HEK293T (cell line): ENCODE results near the gene EPHA4.

Experiments used
- CTCF ChIA-PET: fragments of 350-600 bp; formaldehyde crosslinking; extraction: SDS; loops from one replicate; lab custom pipeline; 2021; ENCODE audit warnings: antibody characterized with exemption, inconsistent platforms; lab: Yijun Ruan, JAX
- POLR2A ChIA-PET: fragments of 350-600 bp; formaldehyde crosslinking; extraction: SDS; loops from one replicate; lab custom pipeline; 2020; ENCODE audit warnings: antibody characterized with exemption, inconsistent platforms; lab: Yijun Ruan, JAX
- DNase-seq: peaks from one replicate; pipeline ENCODE4 v3.0.0; 2012; ENCODE audit warnings: mixed read lengths; ENCODE audit errors: extremely low spot score
- ARNT ChIP-seq: fragments of 450-650 bp; IDR thresholded peaks from 2 replicates; pipeline ENCODE4 v1.6.1; 2017; ENCODE audit warnings: mild to moderate bottlenecking
- BHLHE40 ChIP-seq: fragments of 450-650 bp; IDR thresholded peaks from 2 replicates; pipeline ENCODE4 v1.6.1; 2016; ENCODE audit warnings: mild to moderate bottlenecking, moderate library complexity, borderline replicate concordance
- CTBP1 ChIP-seq: fragments of 450-650 bp; IDR thresholded peaks from 2 replicates; pipeline ENCODE4 v1.6.1; 2016; ENCODE audit warnings: borderline replicate concordance
- ELF4 ChIP-seq: fragments of 450-650 bp; IDR thresholded peaks from 2 replicates; pipeline ENCODE4 v1.6.1; 2017; ENCODE audit warnings: antibody characterized with exemption
- FOXA1 ChIP-seq: fragments of 450-650 bp; IDR thresholded peaks from 2 replicates; pipeline ENCODE4 v1.6.1; 2016; ENCODE audit warnings: mild to moderate bottlenecking
- FOXK2 ChIP-seq: fragments of 450-650 bp; IDR thresholded peaks from 2 replicates; pipeline ENCODE4 v1.6.1; 2016; ENCODE audit warnings: mild to moderate bottlenecking
- FOXM1 ChIP-seq: fragments of 450-650 bp; IDR thresholded peaks from 2 replicates; pipeline ENCODE4 v1.6.1; 2017; ENCODE audit warnings: mild to moderate bottlenecking, borderline replicate concordance
- HDGF ChIP-seq: fragments of 450-650 bp; IDR thresholded peaks from 2 replicates; pipeline ENCODE4 v1.6.1; 2017; ENCODE audit warnings: antibody characterized with exemption, borderline replicate concordance
- L3MBTL2 ChIP-seq: fragments of 450-650 bp; conservative IDR thresholded peaks from 2 replicates; pipeline ENCODE4 v1.6.1; 2016; ENCODE audit warnings: mild to moderate bottlenecking
- LEF1 ChIP-seq: fragments of 450-650 bp; IDR thresholded peaks from 2 replicates; pipeline ENCODE4 v1.6.1; 2017; ENCODE audit warnings: mild to moderate bottlenecking, borderline replicate concordance
- NFRKB ChIP-seq: fragments of 450-650 bp; IDR thresholded peaks from 2 replicates; pipeline ENCODE4 v1.6.1; 2016; ENCODE audit warnings: mild to moderate bottlenecking, moderate library complexity
- PKNOX1 ChIP-seq: fragments of 450-650 bp; IDR thresholded peaks from 2 replicates; pipeline ENCODE4 v1.6.1; 2016
- SP1 ChIP-seq: fragments of 450-650 bp; IDR thresholded peaks from 2 replicates; pipeline ENCODE4 v1.6.1; 2017
- SUZ12 ChIP-seq: fragments of 450-650 bp; IDR thresholded peaks from 2 replicates; pipeline ENCODE4 v1.6.1; 2016; ENCODE audit warnings: mild to moderate bottlenecking
- TARDBP ChIP-seq: fragments of 450-650 bp; IDR thresholded peaks from 2 replicates; pipeline ENCODE4 v1.6.1; 2016
- ZNF384 ChIP-seq: fragments of 450-650 bp; IDR thresholded peaks from 2 replicates; pipeline ENCODE4 v1.6.1; 2016

EPHA4 gene

DNA sequence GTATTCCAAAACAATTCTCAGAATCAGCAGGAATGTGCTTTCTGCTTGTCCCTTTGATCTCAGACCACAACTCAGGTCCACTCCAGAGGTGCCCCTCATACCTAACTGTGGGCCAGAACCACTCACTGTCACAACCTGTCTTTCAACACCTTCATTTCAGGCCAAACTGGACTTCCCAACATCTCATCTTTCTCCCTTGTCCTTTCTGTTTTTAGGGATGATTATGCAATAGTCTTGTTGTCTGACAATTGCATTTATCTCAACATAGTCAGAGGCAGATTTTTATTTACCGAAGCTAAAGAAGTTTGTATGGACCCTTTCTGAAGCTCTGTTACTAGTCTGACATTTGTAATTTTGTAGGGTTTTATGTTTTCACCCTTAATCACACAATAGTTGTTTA lies 95.9 kb downstream of the EPHA4 start:
- TF ChIP-seq TARDBP (no peak), FOXM1 (no peak), FOXK2 (no peak), NFRKB (no peak), CTBP1 (no peak), SUZ12 (no peak), FOXA1 (no peak), ARNT (no peak), LEF1 (no peak), ELF4 (no peak), PKNOX1 (no peak), L3MBTL2 (no peak), BHLHE40 (no peak), HDGF (no peak)
- no peak for DNase-seq
- POLR2A ChIA-PET, result interaction anchor here (0.8 to 1.2 kb wide), 2 partner anchors 11 to 96 kb away, joined by 3 to 4 read pairs; partner anchors contain the start of gene EPHA4
- CTCF ChIA-PET, result no interaction called here

DNA sequence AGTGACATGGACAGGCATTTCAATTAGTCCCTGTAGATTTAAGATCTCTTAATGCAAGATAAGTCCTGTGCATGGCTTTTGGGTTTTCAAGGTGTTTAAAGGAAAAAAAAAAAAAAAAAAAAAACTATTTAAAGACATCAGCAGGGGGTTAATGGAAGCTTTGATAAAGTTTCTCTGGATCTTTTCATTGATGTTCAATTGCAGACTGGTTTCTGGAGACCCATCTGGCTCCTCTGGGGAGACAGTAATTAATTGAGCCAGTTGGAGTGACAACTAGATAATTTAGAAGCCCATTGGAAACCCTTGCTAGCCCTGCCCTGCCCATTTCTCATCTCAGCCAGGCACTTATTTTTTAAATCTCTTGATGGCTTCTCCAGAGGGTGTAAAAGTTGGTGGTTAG lies 98.7 kb downstream of the EPHA4 start:
- no peak for TF ChIP-seq FOXM1
- TF ChIP-seq PKNOX1, result no peak
- no peak for TF ChIP-seq LEF1
- TF ChIP-seq ZNF384, result no peak
- no peak for TF ChIP-seq FOXK2
- no peak for TF ChIP-seq SP1
- no peak for TF ChIP-seq ARNT
- TF ChIP-seq HDGF, result no peak
- no peak for TF ChIP-seq ELF4
- TF ChIP-seq BHLHE40, result no peak
- TF ChIP-seq L3MBTL2, result no peak
- TF ChIP-seq SUZ12, result no peak
- TF ChIP-seq TARDBP, result no peak
- no peak for TF ChIP-seq NFRKB
- no peak for TF ChIP-seq FOXA1
- TF ChIP-seq CTBP1, result no peak
- no peak for DNase-seq
- ChIA-PET CTCF (no interaction called here), POLR2A (no interaction called here)

- TF ChIP-seq CTBP1, result no peak
- no peak for TF ChIP-seq FOXK2
- no peak for TF ChIP-seq SP1
- no peak for TF ChIP-seq NFRKB
- TF ChIP-seq BHLHE40, result no peak
- no peak for TF ChIP-seq ZNF384
- no peak for TF ChIP-seq L3MBTL2
- CTCF ChIA-PET, result interaction anchor here (0.6 kb wide), 1 partner anchor 468 kb away, joined by 4 read pairs; no protein-coding TSS in a partner anchor
- DNase-seq, result no peak
- POLR2A ChIA-PET, result no interaction called here
These were observed 103.8 kb downstream of the EPHA4 start for GRCh38 chr2:221468317-221468716.

DNA sequence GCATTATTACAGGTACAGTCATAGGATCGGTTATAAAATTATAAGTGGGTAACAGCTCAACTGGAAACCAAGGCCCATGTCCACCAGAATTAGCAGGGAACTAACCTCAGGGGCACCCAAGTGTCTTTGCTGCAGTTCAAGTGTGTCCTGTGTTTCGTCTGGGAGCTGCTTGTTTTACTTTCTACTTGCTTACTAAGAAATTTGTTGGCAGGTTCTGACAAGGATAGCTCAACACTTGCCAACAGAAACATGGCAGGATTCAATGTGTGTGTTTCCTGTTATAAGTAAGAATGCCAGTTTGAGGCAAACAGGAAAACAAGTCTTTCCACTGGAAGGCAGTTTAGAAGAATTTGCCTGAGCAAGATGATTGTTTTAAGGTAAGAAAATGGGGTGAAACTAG lies 104.5 kb downstream of the EPHA4 start:
- TF ChIP-seq TARDBP, result no peak
- no peak for TF ChIP-seq ZNF384
- no peak for TF ChIP-seq PKNOX1
- no peak for TF ChIP-seq CTBP1
- TF ChIP-seq L3MBTL2, result no peak
- TF ChIP-seq NFRKB, result no peak
- TF ChIP-seq FOXK2, result no peak
- TF ChIP-seq BHLHE40, result no peak
- no peak for TF ChIP-seq FOXM1
- TF ChIP-seq HDGF, result no peak
- TF ChIP-seq SP1, result no peak
- no peak for TF ChIP-seq LEF1
- TF ChIP-seq FOXA1, result no peak
- TF ChIP-seq ELF4, result no peak
- TF ChIP-seq ARNT, result no peak
- no peak for TF ChIP-seq SUZ12
- ChIA-PET POLR2A (no interaction called here), CTCF (no interaction called here)
- DNase-seq, result no peak

GRCh38 chr2:221466744-221467143 lies 105.4 kb downstream of the EPHA4 start:
- ChIA-PET POLR2A (no interaction called here), CTCF (no interaction called here)
- no peak for DNase-seq
- TF ChIP-seq TARDBP, result no peak
- no peak for TF ChIP-seq ELF4
- no peak for TF ChIP-seq NFRKB
- 0 out of 2 replicates have a peak, but pooled peaks have one; percentile 13 for TF ChIP-seq PKNOX1
- TF ChIP-seq FOXM1, result no peak

DNA sequence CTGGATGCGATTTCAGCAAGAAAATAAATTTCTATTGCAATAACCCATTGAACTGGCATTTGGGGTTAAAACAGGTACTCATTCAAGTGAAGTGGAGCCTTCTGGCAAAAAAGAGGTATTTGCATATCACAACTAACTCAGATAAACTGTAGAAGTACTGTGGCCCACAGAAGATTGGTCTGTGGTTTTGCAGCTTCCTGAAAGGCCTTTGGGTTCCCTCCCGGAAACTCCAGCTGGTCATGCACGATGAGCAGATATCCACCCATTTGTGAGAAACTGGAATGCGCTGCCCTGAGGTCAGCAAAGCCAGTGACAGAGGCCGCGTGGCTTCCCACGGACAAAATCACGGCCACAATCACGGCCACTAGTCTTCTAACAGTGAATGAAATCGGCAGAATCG lies 106.3 kb downstream of the EPHA4 start:
- ChIA-PET POLR2A (no interaction called here), CTCF (no interaction called here)
- TF ChIP-seq SUZ12 (no peak), FOXK2 (no peak), ZNF384 (no peak), ELF4 (no peak), NFRKB (no peak), FOXM1 (no peak), PKNOX1 (no peak), L3MBTL2 (no peak), CTBP1 (no peak), FOXA1 (no peak), TARDBP (no peak), SP1 (no peak), LEF1 (no peak)

More for the DNA sequence above, 106.3 kb downstream of the EPHA4 start:
- DNase-seq, result no peak
